Gastrocnemius medialis (tissue), 4 donors: ENCODE measurements around the gene SRPK2.
"Not testable (repeated sequence)": the region's sequence is repeated elsewhere in the genome, so short reads cannot be mapped to it uniquely, and the experiment has no call there.

Experiments
- CTCF ChIP-seq, 5 experiments: fragments of 450-650 bp in 3 of 5; fragments of 200-600 bp in 2 of 5; sonication (generic) in 2 of 5; IDR thresholded peaks in 4 of 5; conservative IDR thresholded peaks in 1 of 5; 1 replicate in 4 of 5; 2 replicates in 1 of 5; pipeline ENCODE4 v1.5.1; 2016 to 2019; ENCODE audit warnings: antibody characterized with exemption in 5 of 5, mild to moderate bottlenecking in 3 of 5, moderate library complexity in 3 of 5
- POLR2A ChIP-seq, 2 donors: fragments of 450-650 bp; IDR thresholded peaks; one replicate each; pipeline ENCODE4 v1.6.1; 2017; ENCODE audit warnings: antibody characterized with exemption in 2 of 2, mild to moderate bottlenecking in 2 of 2, moderate library complexity in 2 of 2

GRCh38 chr7:105260201-105260871, 128.4 kb downstream of the SRPK2 start:
- TF ChIP-seq CTCF (IDR thresholded peaks at IDR 0.05 in 4 of 5, conservative IDR thresholded peaks at IDR 0.05 in 1 of 5); POLR2A (IDR thresholded peaks at IDR 0.05): not testable (repeated sequence)
